ENCODE results near the gene CCDC97. TPM values are rescaled to one million over a fixed set of nuclear protein-coding genes. Genes with fewer than 3 reads are reported as not detected.

CCDC97 gene
- total RNA-seq, 1 experiment from 2014 or later: 9.1 TPM

DNA sequence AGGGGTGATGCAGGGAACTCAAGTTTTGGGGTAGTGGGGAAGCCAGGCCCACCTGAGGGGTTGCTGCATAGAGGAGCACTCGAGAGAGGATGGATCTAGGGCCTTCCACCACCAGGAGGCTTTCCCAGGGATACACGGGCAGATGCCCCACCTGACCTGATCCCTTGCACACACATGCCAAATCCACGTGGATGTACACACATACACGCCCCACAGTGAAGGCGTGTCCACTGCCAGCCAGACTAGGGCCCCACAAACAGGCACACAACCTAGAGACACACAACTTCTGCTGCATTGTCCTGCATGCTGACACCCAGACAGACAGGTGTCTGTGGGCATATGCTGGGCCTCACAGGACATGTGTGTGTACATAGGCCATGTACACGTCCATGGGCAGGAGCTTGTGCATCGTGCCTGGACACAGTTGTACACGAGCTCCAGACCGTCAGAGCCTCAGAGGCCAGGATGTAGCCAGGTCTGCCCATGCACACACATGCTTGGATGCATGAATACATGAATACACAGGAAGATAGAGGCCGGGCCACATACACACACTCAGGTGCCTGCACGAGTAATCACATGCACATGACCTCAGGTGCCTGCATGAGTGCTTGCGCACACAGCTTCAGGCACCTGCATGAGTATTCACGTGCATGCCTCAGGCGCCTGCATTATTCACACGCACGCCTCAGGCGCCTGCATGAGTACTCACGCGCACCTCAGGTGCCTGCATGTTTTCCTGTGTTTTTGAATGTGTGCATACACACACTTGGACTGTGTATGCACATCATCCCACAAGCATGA is 8.9 kb downstream of the CCDC97 start:
- no peak for DNase-seq (ENCODE audit: extremely low read depth, low read depth)

DNA sequence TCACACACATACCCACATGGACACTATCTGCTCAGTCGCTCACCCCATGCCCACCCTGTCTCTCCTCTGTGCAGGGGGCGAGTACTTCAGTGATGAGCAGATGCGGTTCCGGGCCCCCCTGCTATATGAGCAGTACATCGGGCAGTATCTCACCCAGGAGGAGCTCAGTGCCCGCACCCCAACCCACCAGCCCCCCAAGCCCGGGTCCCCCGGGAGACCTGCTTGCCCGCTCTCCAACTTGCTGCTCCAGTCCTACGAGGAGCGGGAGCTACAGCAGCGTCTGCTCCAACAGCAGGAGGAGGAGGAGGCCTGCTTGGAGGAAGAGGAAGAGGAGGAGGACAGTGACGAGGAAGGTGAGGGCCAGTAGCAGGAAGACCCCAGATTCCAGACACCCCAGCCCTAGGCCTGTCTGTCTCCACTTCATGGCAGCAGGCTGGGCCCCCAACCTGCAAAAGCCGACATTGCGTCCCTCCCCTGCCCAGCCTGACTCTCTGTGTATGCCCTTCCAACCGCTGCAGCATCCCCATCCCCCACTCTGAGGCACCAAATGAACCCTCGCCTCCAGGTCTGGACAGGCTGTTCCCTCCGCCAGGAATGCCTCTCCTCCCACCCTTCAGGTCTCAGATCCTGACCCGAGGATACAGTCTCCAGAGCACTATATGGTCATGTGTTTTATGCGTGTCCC is 9.7 kb downstream of the CCDC97 start:
- no peak for DNase-seq (ENCODE audit: extremely low read depth, low read depth)

GRCh38 chr19:41320185-41320518 is 10.2 kb downstream of the CCDC97 start:
- DNase-seq (ENCODE audit: extremely low read depth, low read depth): no peak

DNA sequence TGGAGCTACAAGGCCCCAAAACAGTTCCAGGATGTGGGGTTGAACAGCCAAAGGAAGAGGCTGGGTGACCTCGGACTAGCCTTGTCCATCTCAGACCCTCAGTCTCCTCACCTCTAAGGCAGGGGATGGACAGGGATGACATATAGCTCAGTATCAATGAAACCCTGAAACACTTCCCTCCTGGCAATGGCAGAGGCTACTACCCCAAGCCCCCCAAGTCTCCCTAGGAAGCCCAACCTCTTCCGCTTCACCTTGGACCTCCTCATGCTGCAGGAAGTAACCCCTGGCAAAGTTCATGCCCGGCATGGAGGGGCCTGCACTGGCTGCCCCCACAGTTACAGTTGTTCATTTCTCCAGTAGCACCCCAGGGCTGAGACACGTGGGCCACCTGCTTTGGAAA is 10.6 kb downstream of the CCDC97 start:
- DNase-seq (ENCODE audit: extremely low read depth, low read depth): no peak

GRCh38 chr19:41321204-41321599 is 11.2 kb downstream of the CCDC97 start:
- no peak for DNase-seq (ENCODE audit: extremely low read depth, low read depth)

- peak; percentile 30 for DNase-seq (ENCODE audit: extremely low read depth, low read depth)
Observed at GRCh38 chr19:41321600-41322270, 11.8 kb downstream of the CCDC97 start.

DNA sequence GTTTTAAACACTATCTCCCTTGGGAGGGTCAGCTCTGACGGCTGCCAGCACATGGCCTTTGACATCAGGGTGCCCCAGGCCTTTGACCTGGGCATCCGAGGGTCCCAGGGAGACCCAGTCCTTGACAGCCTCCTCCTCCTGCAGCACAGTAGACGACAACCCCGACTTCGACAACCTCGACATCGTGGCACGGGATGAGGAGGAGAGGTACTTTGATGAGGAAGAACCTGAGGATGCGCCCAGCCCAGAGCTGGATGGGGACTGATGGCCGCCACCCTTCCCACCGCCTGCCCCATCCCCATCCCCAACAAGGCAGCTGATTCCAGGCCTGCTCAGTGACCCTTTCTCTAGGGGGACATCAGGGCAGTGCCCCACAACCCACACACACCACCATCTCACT is 12.5 kb downstream of the CCDC97 start:
- DNase-seq (ENCODE audit: extremely low read depth, low read depth): no peak

GRCh38 chr19:41323023-41323422 is 13.1 kb downstream of the CCDC97 start:
- DNase-seq (ENCODE audit: extremely low read depth, low read depth): no peak

- DNase-seq (ENCODE audit: extremely low read depth, low read depth): no peak
Observed at GRCh38 chr19:41323430-41324125, 13.6 kb downstream of the CCDC97 start.

- DNase-seq (ENCODE audit: extremely low read depth, low read depth): no peak
Observed at GRCh38 chr19:41324231-41324702, 14.3 kb downstream of the CCDC97 start.

DNA sequence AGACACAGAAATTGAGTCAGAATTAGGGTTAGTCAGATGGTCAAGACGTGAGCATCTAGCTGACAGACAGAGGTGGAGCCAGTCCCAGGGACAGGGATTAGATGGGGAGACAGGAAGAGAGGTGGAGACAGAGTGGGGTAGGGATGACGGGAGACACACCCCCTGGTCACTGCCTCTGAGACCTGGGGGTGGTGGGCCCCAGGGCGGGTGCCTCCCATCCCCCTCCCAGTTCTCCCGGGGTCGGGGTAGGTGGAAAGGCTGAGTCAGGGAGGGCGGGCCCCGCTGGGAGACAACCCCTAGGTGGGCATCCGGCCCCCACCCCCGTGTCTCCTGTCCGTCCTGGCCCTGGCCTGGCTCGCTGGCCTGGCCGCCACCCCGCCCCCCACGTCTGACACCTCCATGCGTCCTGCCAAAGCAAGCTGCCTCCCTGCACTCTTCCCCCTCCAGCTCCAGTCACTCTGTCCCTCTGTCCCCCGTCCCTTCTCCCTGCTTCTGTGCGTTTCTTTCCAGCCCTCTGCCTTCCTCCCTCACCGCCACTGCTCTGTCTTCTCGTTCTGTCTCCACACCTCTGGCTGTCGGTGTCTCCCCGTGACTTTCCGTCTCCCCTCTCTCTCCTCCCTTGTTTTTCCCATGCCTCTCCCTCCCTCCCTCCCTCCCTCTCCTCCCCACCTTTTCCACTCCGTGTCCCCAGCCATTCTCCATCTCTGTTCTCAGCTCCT is 15.1 kb downstream of the CCDC97 start:
- DNase-seq (ENCODE audit: extremely low read depth, low read depth): no peak

DNA sequence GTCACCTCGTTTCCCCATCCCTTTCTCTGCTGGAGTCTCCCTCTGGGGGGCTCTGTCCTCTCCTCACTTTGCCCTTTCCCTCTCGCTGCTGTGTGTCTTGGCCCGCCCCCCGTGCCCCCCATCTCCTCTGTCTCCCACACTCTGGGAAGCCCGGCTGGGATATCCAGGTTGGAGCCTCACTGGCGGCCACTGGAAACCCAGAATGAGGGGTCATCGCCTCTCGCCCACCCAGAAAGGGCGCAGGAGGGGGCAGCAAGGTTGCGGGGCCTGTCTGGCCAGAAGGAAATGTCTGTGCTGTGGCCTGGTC is 15.6 kb downstream of the CCDC97 start:
- DNase-seq (ENCODE audit: extremely low read depth, low read depth): no peak

- no peak for DNase-seq (ENCODE audit: extremely low read depth, low read depth)
Observed at GRCh38 chr19:41325947-41326706, 16.2 kb downstream of the CCDC97 start.

- DNase-seq (ENCODE audit: extremely low read depth, low read depth): no peak
Observed at GRCh38 chr19:41327076-41327575, 17.2 kb downstream of the CCDC97 start.

DNA sequence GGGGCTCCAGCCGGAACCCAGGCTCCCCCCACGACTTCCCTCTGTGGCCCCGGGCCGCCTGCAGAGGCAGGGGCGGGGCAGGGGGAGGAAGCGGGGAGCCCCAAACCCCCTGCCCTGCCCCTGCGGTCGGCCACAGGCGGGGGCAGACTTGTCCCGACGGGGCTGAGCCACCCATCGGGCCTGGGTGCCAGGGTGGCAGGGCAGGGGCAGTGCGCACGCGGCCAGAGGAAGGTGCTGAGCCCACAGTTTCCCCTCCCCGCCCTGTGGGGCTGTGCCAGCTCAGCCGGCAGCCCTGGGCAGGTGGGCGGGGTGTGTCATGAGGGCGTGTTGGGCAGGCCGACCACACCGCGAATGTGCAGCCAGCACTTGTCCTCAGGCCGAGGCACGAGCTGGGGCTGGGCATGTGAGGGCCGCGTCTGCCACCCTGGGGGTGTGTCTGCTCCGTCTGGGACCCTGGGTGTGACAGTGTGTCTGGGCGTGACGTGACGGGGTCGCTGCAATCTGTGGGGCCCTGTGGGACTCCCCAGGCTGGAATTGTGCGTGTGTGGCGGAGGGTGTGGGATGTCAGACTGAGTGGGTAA is 17.7 kb downstream of the CCDC97 start:
- DNase-seq (ENCODE audit: extremely low read depth, low read depth): no peak

GRCh38 chr19:41328157-41328841 is 18.3 kb downstream of the CCDC97 start:
- DNase-seq (ENCODE audit: extremely low read depth, low read depth): no peak

GRCh38 chr19:41328842-41329225 is 18.9 kb downstream of the CCDC97 start:
- DNase-seq (ENCODE audit: extremely low read depth, low read depth): no peak

- no peak for DNase-seq (ENCODE audit: extremely low read depth, low read depth)
Observed at GRCh38 chr19:41330481-41330880, 20.5 kb downstream of the CCDC97 start.

Data from NCI-H460 (cell line).